ENCODE measurements around the gene ZFP42. TPM values are rescaled to one million over a fixed set of nuclear protein-coding genes. Genes with fewer than 3 reads are reported as not detected.
"Not testable (repeated sequence)": the region's sequence is repeated elsewhere in the genome, so short reads cannot be mapped to it uniquely, and the experiment has no call there.

ZFP42 gene
- total and polyA plus RNA-seq, 5 donors from 2014 or later: not detected

GRCh38 chr4:187993827-187994226, 1.7 kb upstream of the ZFP42 start:
- Mint-ChIP-seq H3K9me3 (peaks cover 3 to 30% (median 4%) of the 10 kb centered on the region in 7 donors), H3K27ac (no peak overlapping the region), H3K27me3 (no peaks in the 10 kb centered on the region), H3K4me1 (no peaks in the 10 kb centered on the region), H3K4me3 (no peak overlapping the region), H3K36me3 (no peaks in the 10 kb centered on the region)
- Histone ChIP-seq H3K4me3 (ENCODE audit: low read depth, low read length) (no peak overlapping the region), H3K27me3 (ENCODE audit: control insufficient read depth, insufficient read depth, low read length) (no peaks in the 10 kb centered on the region), H3K27ac (ENCODE audit: insufficient read depth, low read length, poor library complexity, severe bottlenecking) (no peak overlapping the region), H3K4me1 (ENCODE audit: control insufficient read depth, insufficient read depth, low read length, poor library complexity, severe bottlenecking) (no peaks in the 10 kb centered on the region), H3K36me3 (ENCODE audit: control insufficient read depth, insufficient read depth, low read length) (no peaks in the 10 kb centered on the region), H3K9me3 (ENCODE audit: control insufficient read depth in 2 of 2, low read length in 2 of 2) (no peaks in the 10 kb centered on the region)
- DNase-seq: no peak
- ATAC-seq (ENCODE audit: low read depth in 2 of 2): no peak

DNA sequence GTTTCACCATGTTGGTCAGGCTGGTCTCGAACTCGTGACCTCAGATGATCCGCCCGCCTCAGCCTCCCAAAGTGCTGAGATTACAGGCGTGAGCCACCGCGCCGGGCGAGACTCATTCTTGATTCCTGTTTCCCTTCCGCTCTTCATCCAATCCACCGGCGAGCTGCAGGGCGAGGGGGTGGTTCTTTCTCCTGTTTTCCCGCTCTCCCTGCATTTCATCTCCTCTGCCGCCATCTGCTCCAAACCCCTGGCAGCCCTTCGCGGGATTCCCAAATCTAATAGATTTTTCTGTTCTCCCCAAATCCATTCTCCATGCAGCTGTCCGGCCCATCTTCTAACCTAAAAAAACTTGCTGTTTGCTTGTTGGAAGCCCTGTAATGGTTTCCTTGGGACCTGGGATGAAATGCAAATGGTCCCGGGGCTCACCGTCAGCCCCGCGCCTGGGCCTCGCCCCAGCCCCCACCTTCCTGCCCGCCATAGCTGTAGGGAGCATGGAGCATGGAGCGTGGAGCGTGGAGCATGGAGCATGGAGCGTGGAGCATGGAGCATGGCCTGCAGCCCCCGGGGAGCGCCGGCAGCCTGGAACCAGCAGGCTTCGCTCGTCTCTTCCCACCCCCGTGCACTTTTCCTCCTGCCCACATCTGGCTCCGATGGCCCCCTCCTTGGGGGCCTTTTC, 1.1 kb downstream of the ZFP42 start:
- Mint-ChIP-seq H3K4me3 (no peak overlapping the region), H3K4me1 (no peaks in the 10 kb centered on the region), H3K27ac (no peak overlapping the region), H3K9me3 (peaks cover 0 to 39% (median 10%) of the 10 kb centered on the region in 7 donors), H3K27me3 (no peaks in the 10 kb centered on the region), H3K36me3 (no peaks in the 10 kb centered on the region)
- Histone ChIP-seq H3K27me3 (ENCODE audit: control insufficient read depth, insufficient read depth, low read length) (no peaks in the 10 kb centered on the region), H3K4me1 (ENCODE audit: control insufficient read depth, insufficient read depth, low read length, poor library complexity, severe bottlenecking) (no peaks in the 10 kb centered on the region), H3K27ac (ENCODE audit: insufficient read depth, low read length, poor library complexity, severe bottlenecking) (no peak overlapping the region), H3K36me3 (ENCODE audit: control insufficient read depth, insufficient read depth, low read length) (no peaks in the 10 kb centered on the region), H3K9me3 (ENCODE audit: control insufficient read depth in 2 of 2, low read length in 2 of 2) (no peaks in the 10 kb centered on the region), H3K4me3 (ENCODE audit: low read depth, low read length) (no peak overlapping the region)
- ATAC-seq (ENCODE audit: low read depth in 2 of 2): no peak
- no peak for DNase-seq

- peaks cover 0 to 35% (median 9%) of the 10 kb centered on the region in 7 donors for H3K9me3 Mint-ChIP-seq
- DNase-seq; H3K4me1 Mint-ChIP-seq; ATAC-seq (ENCODE audit: low read depth in 2 of 2); H3K4me1 ChIP-seq (ENCODE audit: control insufficient read depth, insufficient read depth, low read length, poor library complexity, severe bottlenecking); H3K9me3 ChIP-seq (ENCODE audit: control insufficient read depth in 2 of 2, low read length in 2 of 2); H3K27ac Mint-ChIP-seq; H3K36me3 ChIP-seq (ENCODE audit: control insufficient read depth, insufficient read depth, low read length); H3K4me3 ChIP-seq (ENCODE audit: low read depth, low read length); H3K27ac ChIP-seq (ENCODE audit: insufficient read depth, low read length, poor library complexity, severe bottlenecking); H3K27me3 Mint-ChIP-seq; H3K4me3 Mint-ChIP-seq; H3K36me3 Mint-ChIP-seq; H3K27me3 ChIP-seq (ENCODE audit: control insufficient read depth, insufficient read depth, low read length): not testable (repeated sequence)
These were observed 2.4 kb downstream of the ZFP42 start for GRCh38 chr4:187997991-187998390.

DNA sequence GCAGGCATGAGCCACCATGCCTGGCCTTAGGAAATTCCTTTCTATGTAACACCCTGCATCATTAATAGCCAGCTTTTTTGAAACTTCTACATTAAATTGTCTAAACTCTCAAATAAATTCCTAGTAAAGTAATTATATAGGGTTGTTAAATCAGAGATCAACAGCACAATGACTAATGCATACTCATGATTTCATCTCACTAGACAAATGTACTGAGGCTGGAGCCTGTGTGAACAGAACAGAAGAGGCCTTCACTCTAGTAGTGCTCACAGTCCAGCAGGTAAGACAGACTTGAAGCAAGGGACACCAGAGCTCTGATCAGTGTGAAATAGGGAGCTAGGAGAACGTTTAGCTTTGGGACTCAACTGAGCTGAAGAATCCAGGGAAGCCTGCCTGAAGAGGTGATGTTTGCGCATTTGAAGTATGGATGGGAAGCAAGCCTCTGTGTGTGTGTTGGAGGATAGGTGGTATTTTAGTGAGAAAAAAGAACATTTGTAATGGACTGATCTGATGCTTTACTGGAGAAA, 3.9 kb downstream of the ZFP42 start:
- no peak for ATAC-seq (ENCODE audit: low read depth in 2 of 2)
- Histone ChIP-seq H3K27ac (ENCODE audit: insufficient read depth, low read length, poor library complexity, severe bottlenecking) (no peak overlapping the region), H3K4me3 (ENCODE audit: low read depth, low read length) (no peak overlapping the region), H3K36me3 (ENCODE audit: control insufficient read depth, insufficient read depth, low read length) (no peaks in the 10 kb centered on the region), H3K4me1 (ENCODE audit: control insufficient read depth, insufficient read depth, low read length, poor library complexity, severe bottlenecking) (no peaks in the 10 kb centered on the region), H3K9me3 (ENCODE audit: control insufficient read depth in 2 of 2, low read length in 2 of 2) (no peaks in the 10 kb centered on the region), H3K27me3 (ENCODE audit: control insufficient read depth, insufficient read depth, low read length) (no peaks in the 10 kb centered on the region)
- Mint-ChIP-seq H3K4me1 (no peaks in the 10 kb centered on the region), H3K36me3 (no peaks in the 10 kb centered on the region), H3K27ac (no peak overlapping the region), H3K27me3 (no peaks in the 10 kb centered on the region), H3K9me3 (peaks cover 0 to 32% (median 12%) of the 10 kb centered on the region in 7 donors), H3K4me3 (no peak overlapping the region)
- no peak for DNase-seq

DNA sequence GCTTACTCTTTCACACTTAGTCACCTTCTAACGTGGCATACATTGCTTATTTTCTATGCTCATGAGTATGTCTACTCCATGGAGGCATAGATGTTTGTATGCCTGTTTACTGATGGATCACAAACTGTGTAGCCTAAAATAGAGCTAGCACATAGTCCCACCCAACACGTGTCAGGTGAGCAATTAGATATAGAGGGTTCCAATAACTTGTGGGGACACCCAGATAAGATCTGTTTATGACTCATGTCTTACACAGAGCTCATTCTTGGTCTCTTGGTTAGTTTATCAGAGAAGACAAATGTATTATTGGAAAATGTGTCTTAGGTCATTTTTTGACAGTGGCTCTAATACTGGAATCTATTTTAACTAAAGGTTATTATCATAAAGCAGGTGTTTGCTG, 6.8 kb downstream of the ZFP42 start:
- H3K36me3 Mint-ChIP-seq: no peaks in the 10 kb centered on the region
- Histone ChIP-seq H3K4me1 (ENCODE audit: control insufficient read depth, insufficient read depth, low read length, poor library complexity, severe bottlenecking) (no peaks in the 10 kb centered on the region), H3K9me3 (ENCODE audit: control insufficient read depth in 2 of 2, low read length in 2 of 2) (no peaks in the 10 kb centered on the region), H3K27ac (ENCODE audit: insufficient read depth, low read length, poor library complexity, severe bottlenecking) (no peak overlapping the region), H3K27me3 (ENCODE audit: control insufficient read depth, insufficient read depth, low read length) (no peaks in the 10 kb centered on the region), H3K36me3 (ENCODE audit: control insufficient read depth, insufficient read depth, low read length) (no peaks in the 10 kb centered on the region), H3K4me3 (ENCODE audit: low read depth, low read length) (no peak overlapping the region)
- H3K27ac Mint-ChIP-seq: no peak overlapping the region
- no peaks in the 10 kb centered on the region for H3K4me1 Mint-ChIP-seq
- H3K4me3 Mint-ChIP-seq: no peak overlapping the region
- ATAC-seq (ENCODE audit: low read depth in 2 of 2) (no peak), DNase-seq (no peak)
- no peaks in the 10 kb centered on the region for H3K27me3 Mint-ChIP-seq
- H3K9me3 Mint-ChIP-seq: peaks cover 0 to 25% (median 9%) of the 10 kb centered on the region in 7 donors

DNA sequence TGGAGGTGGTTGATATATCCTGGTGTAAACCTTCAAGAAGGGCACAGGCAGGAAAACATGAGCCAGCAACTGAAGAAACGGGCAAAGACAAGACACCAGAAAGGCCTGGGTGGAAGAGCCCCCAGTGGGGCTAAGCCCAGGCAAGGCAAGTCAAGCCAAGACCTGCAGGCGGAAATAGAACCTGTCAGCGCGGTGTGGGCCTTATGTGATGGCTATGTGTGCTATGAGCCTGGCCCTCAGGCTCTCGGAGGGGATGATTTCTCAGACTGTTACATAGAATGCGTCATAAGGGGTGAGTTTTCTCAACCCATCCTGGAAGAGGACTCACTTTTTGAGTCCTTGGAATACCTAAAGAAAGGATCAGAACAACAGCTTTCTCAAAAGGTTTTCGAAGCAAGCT, 7.2 kb downstream of the ZFP42 start:
- Mint-ChIP-seq H3K9me3 (peaks cover 0 to 23% (median 7%) of the 10 kb centered on the region in 7 donors), H3K27ac (no peak overlapping the region), H3K27me3 (no peaks in the 10 kb centered on the region), H3K36me3 (no peaks in the 10 kb centered on the region), H3K4me3 (no peak overlapping the region), H3K4me1 (no peaks in the 10 kb centered on the region)
- Histone ChIP-seq H3K27ac (ENCODE audit: insufficient read depth, low read length, poor library complexity, severe bottlenecking) (no peak overlapping the region), H3K36me3 (ENCODE audit: control insufficient read depth, insufficient read depth, low read length) (no peaks in the 10 kb centered on the region), H3K9me3 (ENCODE audit: control insufficient read depth in 2 of 2, low read length in 2 of 2) (no peaks in the 10 kb centered on the region), H3K4me1 (ENCODE audit: control insufficient read depth, insufficient read depth, low read length, poor library complexity, severe bottlenecking) (no peaks in the 10 kb centered on the region), H3K4me3 (ENCODE audit: low read depth, low read length) (no peak overlapping the region), H3K27me3 (ENCODE audit: control insufficient read depth, insufficient read depth, low read length) (no peaks in the 10 kb centered on the region)
- DNase-seq: no peak
- no peak for ATAC-seq (ENCODE audit: low read depth in 2 of 2)

- DNase-seq (no peak), ATAC-seq (ENCODE audit: low read depth in 2 of 2) (no peak)
- no peaks in the 10 kb centered on the region for H3K27me3 Mint-ChIP-seq
- no peaks in the 10 kb centered on the region for H3K4me1 ChIP-seq (ENCODE audit: control insufficient read depth, insufficient read depth, low read length, poor library complexity, severe bottlenecking)
- H3K27ac Mint-ChIP-seq: no peak overlapping the region
- H3K4me1 Mint-ChIP-seq: no peaks in the 10 kb centered on the region
- no peak overlapping the region for H3K4me3 ChIP-seq (ENCODE audit: low read depth, low read length)
- H3K27me3 ChIP-seq (ENCODE audit: control insufficient read depth, insufficient read depth, low read length): no peaks in the 10 kb centered on the region
- no peaks in the 10 kb centered on the region for H3K36me3 Mint-ChIP-seq
- H3K36me3 ChIP-seq (ENCODE audit: control insufficient read depth, insufficient read depth, low read length): no peaks in the 10 kb centered on the region
- no peaks in the 10 kb centered on the region for H3K9me3 ChIP-seq (ENCODE audit: control insufficient read depth in 2 of 2, low read length in 2 of 2)
- no peak overlapping the region for H3K27ac ChIP-seq (ENCODE audit: insufficient read depth, low read length, poor library complexity, severe bottlenecking)
- peak overlapping the region in 1 of 4 donors; percentile 69 for H3K4me3 Mint-ChIP-seq
- H3K9me3 Mint-ChIP-seq: peaks cover 0 to 17% (median 6%) of the 10 kb centered on the region in 7 donors
These were observed 10.0 kb downstream of the ZFP42 start for GRCh38 chr4:188005561-188005960.

GRCh38 chr4:188006285-188006848, 10.8 kb downstream of the ZFP42 start:
- H3K4me3 Mint-ChIP-seq: no peak overlapping the region
- H3K4me1 Mint-ChIP-seq: no peaks in the 10 kb centered on the region
- H3K27me3 ChIP-seq (ENCODE audit: control insufficient read depth, insufficient read depth, low read length): no peaks in the 10 kb centered on the region
- no peaks in the 10 kb centered on the region for H3K4me1 ChIP-seq (ENCODE audit: control insufficient read depth, insufficient read depth, low read length, poor library complexity, severe bottlenecking)
- peaks cover 0 to 1% of the 10 kb centered on the region in 2 experiments for H3K9me3 ChIP-seq (ENCODE audit: control insufficient read depth in 2 of 2, low read length in 2 of 2)
- no peak for ATAC-seq (ENCODE audit: low read depth in 2 of 2)
- peaks cover 0 to 17% (median 6%) of the 10 kb centered on the region in 7 donors for H3K9me3 Mint-ChIP-seq
- no peak overlapping the region for H3K4me3 ChIP-seq (ENCODE audit: low read depth, low read length)
- H3K27ac Mint-ChIP-seq: no peak overlapping the region
- no peaks in the 10 kb centered on the region for H3K27me3 Mint-ChIP-seq
- no peak for DNase-seq
- no peaks in the 10 kb centered on the region for H3K36me3 Mint-ChIP-seq
- no peak overlapping the region for H3K27ac ChIP-seq (ENCODE audit: insufficient read depth, low read length, poor library complexity, severe bottlenecking)
- no peaks in the 10 kb centered on the region for H3K36me3 ChIP-seq (ENCODE audit: control insufficient read depth, insufficient read depth, low read length)

All from CD4-positive, CD25-positive, alpha-beta regulatory T cell (primary cell).